SKM-1 treated with dmso at 0.1 percent for 144 hours (cell line): ENCODE data around the gene SMARCE1.

Source experiments
- DNase-seq: peaks from one replicate; lab custom pipeline; 2025; ENCODE audit not compliant: unreplicated experiment; lab: John Stamatoyannopoulos, UW

The SMARCE1 gene

DNA sequence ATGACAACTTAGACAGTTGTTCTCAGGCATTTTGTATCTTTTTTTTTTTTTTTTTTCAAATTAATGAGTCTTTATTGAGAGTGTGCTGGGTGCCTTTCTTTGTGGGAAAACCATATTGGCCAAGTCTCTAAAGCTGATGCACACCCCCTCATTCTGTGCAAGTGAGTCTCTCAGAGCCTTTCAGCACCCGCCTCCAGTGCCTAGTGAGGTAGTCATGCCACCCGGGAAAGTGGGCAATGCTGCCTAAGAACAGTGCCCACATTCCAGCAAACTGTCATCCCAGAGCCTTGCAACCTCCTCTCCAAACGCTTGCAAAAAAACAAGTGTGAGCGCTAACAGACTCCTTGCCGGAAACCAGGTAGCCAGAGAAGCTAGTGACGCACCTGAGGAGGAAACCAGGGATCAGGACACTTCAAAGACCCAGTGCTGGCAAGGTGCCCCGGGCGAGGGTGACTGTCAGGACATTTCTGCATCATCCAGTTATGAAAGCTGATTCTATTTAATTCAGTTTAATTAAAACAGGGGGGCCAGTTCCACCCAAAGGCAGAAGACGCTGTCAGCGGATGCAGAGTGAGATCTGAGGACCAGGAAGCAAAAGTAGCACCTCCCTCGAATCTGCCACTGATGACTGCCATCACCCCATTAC is 34.9 kb downstream of the SMARCE1 start:
- DNase-seq = no peak

DNA sequence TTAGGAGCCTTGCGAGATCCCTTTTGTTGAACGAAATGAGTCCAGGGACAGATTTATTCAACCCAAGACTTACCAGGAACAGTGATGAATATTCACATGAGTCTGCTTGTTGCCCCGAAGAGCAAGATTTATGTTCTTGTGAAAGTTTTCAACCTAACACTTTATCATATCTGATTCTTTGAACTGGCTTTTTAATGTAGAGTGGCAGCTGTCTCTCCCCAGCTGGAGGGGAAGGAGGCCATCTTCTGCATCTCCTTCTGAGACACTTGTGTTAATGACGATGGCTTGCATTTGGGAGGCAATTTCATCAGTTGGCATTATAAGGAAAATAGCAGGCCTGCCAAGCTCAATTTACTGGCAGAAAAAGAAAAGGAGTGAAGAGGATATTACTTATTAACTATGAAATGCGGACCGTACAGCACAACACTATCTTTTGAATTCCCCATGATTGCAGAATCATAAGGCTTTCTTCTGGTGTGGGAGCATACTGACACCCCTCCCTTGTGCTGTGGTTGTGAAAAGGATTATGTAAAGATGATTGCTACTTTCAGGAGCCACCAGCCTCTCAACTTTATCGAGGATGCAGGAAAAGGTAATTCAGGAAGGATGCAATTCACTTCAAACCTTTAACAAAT is 35.7 kb downstream of the SMARCE1 start:
- DNase-seq = no peak

DNA sequence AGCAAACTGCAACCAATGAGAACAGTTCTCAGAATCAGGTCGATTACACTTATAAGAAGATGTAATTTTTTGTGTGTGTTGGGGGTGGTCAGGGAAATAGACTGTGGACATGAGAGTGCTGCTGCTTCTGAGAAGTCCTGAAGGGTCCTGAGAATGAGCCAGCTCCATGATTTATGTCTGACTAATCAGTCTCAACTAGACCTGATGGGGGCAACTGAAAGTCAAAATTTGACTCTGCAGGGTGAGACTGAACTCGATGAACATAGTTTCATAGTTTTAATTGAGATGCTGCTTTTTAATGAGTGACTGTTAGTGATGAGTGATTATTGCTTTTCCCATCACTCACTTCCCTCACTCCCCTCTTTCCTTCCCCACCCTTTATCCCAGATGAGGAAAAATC is 37.3 kb downstream of the SMARCE1 start:
- DNase-seq = no peak

DNA sequence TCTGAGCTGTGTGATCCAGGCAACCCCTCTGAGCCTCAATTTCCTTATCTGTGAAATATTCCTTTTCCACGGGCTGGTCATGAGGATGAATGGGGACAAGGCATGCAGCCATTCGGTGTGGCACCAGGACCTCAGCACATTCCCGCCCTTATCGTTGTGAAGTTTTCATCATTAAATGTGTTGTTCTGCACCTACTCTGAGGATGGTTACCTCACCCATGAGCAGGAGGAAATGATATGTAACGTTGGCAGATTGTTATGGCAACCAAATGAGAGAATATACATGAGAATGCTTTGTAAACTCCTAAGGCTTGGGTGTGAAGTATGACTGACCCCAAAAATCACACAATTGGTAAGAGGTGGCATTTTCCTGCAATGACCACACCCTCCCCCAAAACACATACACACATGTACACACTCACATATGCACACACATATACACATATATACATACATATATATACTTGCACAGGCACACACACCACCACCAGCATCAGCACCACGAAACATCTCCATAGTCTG is 39.5 kb downstream of the SMARCE1 start:
- DNase-seq = no peak

DNA sequence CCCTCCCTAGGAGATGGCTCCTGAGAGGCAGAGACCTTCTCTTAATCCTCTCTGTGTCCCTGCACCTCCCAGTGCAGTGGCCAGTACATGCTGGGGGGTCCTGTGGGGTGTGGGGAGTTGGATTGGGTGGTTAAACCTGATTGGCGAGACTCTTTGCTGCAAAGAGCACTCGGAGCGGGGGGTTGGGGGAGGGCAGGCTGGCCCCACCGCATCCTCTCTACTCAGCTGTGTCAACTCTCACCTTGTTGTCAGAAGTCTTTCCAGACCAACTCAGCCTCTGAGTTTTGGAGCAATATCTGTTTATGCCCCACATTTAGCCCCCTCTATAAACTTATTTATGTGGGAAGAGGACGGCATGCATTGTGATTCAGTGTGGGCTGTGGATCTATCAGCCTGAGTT is 40.0 kb downstream of the SMARCE1 start:
- no peak for DNase-seq

DNA sequence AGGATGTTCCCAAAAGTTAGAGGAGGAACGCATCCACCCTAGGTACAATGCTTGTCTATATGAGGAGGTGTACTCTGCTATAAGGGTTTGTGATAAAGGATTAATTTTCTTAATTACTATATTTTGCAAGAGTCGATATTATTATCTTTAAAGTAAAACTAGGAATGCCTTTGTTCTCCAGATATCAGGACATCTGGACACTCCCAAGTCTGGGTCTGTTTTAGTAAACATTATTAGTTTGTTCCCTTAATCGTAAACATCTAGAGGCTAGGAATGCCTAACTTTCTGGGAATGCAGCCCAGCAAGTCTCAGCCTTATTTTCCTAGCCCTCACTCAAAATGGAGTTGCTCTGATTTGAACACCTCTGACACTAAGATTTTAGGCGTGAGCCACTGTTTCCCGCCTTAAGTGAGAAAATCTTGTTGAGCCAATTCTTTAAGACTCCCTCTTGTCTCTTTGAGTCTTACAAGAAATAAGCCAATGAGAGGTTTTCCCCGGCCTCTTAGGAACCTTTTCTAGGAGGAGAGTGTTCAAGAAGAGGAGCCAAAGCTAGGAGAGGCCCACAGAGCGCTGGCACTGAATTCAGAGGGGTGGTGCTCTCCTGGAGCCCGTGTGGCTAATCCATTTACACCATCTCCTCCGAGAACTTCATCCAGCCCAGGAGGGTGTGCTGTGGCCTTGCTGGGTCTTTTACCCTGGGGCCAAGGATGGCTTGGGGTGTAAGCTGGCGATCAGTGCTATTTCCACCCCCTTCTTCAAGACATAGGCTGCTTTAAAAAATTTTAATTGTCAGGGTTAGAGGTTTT is 40.9 kb downstream of the SMARCE1 start:
- no peak for DNase-seq

DNA sequence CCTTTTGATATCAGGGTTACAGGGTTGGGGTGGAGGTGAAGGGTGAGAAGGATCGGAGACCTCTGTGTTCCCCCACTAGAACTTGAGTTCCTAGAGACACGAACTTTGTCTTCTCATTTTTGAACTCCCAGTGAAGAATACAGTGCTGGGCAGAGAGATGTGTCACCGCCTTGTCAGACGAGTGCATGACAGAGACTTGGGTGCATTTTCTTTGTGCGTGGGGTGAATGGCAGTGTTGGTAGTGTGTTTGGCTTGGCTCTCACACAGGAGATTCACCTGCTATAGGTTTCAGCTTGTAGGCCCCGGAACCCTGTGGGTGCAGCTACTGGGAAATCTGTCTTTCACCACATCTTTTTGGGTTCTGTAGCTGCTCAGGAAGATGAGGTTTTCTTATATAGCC is 42.3 kb downstream of the SMARCE1 start:
- no peak for DNase-seq

DNA sequence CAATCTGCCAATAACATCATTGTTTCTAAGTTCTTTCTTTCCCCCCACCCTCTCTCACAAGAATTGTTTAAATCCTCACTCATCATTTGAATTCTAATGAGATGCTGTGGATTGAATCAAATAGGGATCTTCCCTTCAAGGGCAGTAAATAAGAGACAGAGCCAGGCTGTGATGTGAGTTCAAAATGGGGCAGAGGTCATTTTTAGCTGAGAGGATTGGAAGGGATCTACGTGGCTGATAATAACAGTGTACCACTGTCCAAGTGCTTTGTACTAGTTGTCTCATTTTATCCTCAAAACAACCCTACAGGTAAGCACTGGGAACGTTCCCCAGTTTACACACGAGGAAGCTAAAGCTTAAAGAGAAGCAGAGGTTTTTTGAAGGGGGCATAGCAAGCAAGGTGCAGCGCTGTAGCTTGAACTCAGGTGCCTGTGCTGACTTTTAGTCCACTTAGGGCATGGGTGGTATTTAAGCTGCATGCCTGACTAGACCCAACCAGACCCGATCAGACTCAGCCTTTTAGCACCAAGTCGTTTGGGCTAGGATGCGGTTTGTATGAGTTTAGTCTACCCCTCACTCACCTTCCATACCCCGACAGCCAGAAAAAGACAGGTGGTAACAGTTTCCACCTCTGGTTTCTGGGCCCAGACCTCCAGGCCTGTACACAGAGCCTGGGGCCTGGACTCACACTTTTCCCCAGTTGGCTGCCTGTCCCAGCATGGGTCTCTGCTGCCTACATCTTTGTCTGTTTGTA is 43.1 kb downstream of the SMARCE1 start:
- DNase-seq = no peak

DNA sequence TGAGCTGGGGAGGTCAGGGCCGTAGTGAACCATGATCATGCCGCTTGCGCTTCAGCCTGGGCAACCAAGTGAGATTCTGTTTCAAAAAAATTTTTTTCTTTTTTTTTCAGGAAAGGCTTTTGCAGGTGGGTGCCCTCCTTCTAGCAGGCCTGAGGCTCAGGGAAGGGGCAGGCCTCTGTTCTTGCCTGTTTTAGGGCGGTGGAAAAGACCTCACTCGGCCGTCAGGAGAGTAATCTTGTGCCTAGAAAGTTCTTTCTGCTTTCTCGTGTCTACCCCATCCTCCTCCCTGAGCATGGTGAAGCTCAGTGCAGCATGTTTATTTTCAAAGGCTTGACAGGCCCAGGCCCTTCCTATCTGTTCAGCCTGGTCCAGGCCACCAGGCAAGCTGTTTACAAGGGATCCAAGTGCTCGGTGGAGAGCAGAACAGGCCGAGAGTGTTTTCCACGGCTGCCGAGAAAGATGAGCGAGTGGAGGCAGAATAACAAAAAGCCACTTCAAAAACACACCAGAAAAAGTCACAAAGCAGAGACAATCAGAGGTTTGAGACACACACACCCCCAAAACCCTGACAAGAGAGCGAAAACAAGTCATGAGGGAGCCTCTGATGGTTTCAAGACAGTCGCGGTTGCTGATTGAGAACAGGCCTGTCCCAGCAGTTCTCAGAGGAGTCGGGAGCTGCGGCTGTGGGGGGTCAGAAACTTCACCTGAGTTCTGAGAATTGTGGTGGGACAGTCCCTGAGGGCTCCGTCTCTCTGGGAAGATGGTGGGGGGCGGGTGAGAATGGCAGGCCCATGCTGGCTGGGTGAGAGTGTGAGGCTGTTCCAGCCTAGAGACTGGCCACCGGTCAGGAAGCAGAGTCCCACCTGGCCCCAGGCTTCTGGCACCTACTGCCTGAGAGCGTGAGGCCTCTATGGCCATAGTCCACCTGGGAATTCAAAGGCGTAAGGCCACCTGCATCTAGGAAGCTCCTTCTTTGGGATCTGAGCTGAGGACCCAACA is 44.9 kb downstream of the SMARCE1 start:
- DNase-seq = no peak

DNA sequence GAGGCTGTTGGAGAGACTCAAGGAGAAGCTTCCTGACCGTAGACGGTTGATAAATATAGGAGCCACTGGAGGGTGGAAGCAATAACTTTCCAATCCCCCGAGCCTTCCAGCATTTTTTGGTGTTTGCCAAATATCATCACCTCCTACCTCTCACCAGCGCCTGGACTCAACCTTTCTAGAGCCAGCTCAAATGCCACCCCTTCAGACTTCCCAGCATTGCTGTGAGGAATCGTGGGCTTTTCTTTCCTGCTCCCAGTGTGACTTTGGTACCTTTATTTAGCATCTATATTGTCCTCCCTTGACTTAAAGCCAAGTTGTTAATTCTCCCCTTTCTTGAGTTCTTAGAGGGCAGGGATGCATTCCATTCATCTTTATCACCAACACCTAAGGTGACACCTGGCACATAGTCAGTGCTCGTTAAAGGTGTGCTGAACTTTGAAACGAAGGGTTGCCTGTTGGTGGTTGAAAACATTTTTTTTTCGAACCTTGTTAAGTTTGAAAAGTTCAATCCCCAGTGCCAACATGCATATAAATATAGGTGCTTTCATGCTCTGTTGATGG is 47.1 kb downstream of the SMARCE1 start:
- DNase-seq = no peak

DNA sequence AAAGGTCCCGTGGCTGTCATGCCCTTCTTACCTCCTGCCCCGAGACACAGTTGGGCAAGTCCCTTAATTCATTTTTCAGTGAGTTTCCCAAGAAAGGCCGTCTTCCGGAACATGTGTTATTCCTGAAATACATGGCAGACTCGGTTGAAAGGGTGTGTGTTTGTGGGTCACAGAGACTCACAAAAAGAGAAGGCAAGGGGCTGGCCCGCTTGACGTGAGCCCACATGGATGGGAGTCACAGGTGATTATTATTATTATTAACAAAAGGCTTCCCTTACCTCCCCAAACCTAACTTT is 48.2 kb downstream of the SMARCE1 start:
- DNase-seq = no peak

DNA sequence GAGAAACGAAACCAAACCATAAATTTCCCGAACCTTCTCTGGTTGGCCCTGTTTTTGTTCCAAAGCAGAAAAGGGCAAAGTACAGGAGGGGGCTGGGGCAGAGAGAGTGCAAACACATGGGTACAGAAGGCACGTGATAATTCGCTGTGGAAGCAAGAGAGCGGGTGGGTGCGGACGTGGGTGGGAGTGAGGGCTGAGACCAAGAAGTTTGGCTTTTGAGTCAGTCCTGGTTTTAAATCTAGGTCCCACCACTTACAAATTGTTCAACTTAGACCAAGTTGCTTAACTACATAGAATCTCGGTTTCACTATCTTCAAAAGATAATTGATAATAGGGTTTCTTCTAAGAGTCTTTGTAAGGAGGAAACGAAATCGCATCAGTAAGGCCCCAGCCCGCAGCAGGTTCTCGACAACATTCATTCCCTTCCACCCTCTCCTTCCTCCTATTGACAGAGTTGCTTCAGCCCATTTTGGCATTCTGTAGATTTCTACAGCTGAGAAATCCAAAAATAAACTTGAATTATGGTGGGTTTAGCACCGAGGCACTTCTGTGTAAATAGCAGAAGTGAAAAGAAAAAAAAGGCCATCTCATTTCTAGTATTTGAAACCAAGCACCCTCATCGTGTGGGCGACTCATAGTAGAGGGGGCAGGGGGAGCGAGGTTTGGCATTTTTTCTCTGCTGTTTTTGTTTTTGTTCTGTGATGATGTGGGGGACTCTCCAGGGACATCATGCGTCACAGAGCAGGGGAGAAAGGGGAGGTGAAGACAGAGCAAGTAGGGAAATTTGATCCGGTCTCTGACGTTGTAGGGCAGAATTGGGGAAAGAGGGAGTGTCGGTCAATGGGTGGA is 48.8 kb downstream of the SMARCE1 start:
- no peak for DNase-seq

DNA sequence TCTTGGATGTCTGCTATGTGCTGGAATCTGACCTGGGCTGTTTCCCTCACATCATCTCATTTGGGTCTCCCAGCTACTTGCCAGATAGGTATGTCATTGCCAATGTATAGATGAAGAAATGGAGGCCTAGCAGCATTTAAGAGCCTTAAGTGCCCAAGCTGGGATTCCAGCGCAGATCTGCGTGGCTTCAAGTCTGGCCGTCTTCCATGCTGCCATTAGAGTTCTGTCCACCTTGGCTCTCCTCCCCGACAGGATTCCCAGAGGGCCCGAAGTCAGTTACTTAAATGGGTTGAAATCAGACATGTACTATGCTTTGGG is 49.4 kb downstream of the SMARCE1 start:
- DNase-seq = no peak

DNA sequence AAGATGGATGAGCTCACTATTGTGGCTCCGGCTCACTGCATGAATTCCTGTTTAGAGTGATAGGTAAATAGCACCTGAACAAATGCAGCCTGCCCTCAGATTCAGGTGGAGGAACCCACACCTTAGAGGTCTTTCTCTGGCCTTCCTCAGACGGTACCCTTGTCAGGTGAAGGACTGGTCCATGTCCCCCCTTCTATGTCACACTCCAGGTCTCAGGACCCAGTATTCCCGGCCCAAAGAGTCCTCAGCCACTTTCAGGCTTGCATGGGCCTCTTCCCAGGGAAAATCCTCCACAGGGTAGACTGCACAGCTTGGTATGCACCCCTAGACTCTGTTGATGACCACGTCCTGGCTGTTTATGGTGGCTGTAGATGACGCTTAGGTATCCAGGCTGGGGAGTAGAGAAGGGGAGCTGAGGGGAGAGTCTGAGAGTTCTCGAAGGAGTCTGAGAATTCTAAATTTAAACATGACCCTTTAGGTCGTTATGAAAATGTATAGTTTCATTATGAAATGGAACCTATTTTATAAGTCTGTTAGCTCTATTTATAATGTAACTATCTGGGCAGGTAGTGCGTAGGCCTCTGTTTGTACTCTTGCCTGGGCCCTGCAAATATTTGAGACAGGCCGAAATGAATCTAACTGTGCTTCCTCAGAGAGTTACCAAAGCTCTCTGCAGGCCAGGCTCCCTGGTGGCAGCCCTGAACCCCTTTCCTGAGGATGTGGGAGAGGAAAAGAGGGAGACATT is 49.9 kb downstream of the SMARCE1 start:
- DNase-seq = no peak

DNA sequence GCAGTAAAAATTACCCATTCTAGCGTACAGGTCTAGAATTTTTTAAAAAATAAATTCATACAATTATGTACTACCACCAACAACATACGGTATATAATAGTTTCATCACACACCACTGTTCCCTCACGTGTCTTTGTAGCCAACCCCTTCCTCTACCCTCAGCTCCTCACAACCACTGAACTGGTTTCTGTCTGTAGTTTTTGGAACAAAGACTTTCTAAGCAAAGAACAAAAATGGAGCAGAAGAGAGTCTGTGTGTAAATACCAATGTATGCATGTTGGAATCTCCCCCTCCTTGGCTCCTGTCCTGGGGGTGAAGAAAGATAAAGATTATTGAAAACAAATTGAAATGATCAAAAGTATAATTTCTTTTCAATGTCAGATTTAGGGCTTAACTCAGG is 50.5 kb downstream of the SMARCE1 start:
- DNase-seq = no peak

DNA sequence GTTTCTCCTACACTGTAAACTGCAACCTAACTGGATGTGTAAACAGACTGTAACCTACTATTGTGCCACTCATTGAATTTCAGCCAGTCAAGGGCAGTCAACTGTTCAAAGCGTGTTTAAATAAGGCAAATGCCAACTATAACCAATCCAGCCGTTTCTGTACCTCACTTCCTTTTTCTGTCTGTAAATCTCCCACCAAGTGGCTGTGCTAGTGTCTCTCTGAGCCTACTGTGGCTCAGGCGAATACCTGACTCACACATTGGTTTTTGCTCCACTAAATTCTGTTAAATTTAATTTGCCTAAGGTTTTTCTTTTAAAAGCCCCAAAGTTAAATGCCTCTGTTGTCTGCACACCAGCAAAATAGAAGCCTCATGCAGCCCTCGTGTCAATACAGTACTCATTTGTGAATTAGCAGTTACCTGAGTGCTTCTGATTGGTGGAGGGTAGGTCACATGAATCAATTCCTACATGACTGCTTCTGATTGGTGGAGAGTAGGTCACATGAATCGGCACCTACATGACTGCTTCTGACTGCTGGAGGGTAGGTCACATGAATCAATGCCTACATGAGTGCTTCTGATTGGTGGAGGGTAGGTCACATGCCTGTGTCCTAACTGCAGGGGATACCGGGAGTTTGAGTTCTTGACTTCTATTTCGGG is 51.2 kb downstream of the SMARCE1 start:
- DNase-seq = no peak

DNA sequence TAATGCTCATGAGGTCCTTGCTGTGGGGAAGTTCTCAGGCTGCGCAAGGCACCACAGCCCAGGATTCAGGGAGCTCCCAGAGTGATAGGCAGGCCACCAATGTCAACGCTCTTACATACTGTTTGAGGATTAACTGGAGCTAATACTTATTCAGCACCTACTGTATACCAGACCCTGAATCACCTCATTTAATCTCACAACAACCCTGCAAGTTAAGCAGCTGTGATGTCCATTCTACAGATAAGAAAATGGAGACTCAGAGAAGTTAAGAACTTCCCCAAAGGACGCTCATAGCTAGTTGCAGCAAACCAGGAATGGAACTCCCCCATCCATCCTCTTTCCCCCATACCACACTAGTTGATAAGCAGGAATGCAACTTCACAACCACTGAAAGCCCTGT is 56.9 kb downstream of the SMARCE1 start:
- DNase-seq = no peak

DNA sequence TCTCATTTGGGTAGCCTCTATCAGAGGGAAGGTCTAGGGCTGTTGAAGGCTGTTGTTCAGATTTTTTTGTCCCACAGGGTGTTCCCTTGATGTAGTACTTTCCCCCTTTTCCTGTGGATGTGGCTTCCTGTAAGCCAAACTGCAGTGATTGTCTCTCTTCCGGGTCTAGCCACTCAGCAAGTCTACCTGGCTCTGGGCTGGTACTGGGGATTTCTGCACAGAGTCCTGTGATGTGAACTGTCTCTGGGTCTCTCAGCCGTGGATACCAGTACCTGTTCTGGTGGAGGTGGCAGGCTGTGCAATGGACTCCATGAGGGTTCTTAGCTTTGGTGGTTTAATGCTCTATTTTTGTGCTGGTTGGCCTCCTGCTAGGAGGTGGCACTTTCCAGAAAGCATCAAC is 59.1 kb downstream of the SMARCE1 start:
- DNase-seq = no peak
